A673 (cell line): Measurements from ENCODE around the gene CTNNA2. TPM values are rescaled to one million over a fixed set of nuclear protein-coding genes. Genes with fewer than 3 reads are reported as not detected.

Source experiments
- BruUV-seq: library from RNA; stranded (reverse); fragments of 400-500 nt; replicated peaks from 2 replicates; lab custom pipeline; 2021; lab: Mats Ljungman, UMichigan
- CTCF ChIA-PET: fragments of 300-600 bp; sonication (Branson Sonifier 250); formaldehyde crosslinking; loops from one replicate; lab custom pipeline; 2022; ENCODE audit warnings: antibody characterized with exemption; lab: Charles Lee
- POLR2A ChIA-PET: fragments of 300-600 bp; sonication (Branson Sonifier 250); formaldehyde crosslinking; loops from one replicate; lab custom pipeline; 2022; ENCODE audit warnings: antibody characterized with exemption; ENCODE audit not compliant: low non-redundant PET; lab: Charles Lee
- DNase-seq: peaks from one replicate; pipeline ENCODE4 v3.0.0-alpha.2; 2015; ENCODE audit warnings: low spot score
- H3K27ac ChIP-seq: fragments of 200-600 bp; sonication (generic); 2 replicates; pipeline ENCODE4 v1.5.1; 2016; ENCODE audit warnings: mixed run types, low read depth, mild to moderate bottlenecking, mixed read lengths, antibody characterized with exemption, low read length; ENCODE audit not compliant: poor library complexity, severe bottlenecking
- H3K27me3 ChIP-seq: fragments of 200-600 bp; sonication (generic); replicated peaks from 2 replicates; pipeline ENCODE4 v1.6.1; 2017; ENCODE audit warnings: mixed run types, low read depth, mild to moderate bottlenecking, mixed read lengths, antibody characterized with exemption, low read length; ENCODE audit not compliant: insufficient read depth, poor library complexity
- H3K36me3 ChIP-seq: fragments of 200-600 bp; sonication (generic); 2 replicates; pipeline ENCODE4 v1.6.1; 2016; ENCODE audit warnings: mixed run types, mild to moderate bottlenecking, mixed read lengths, antibody characterized with exemption, low read length; ENCODE audit not compliant: insufficient read depth, poor library complexity, severe bottlenecking
- H3K4me1 ChIP-seq: fragments of 200-600 bp; sonication (generic); 2 replicates; pipeline ENCODE4 v1.6.1; 2017; ENCODE audit warnings: mixed run types, mild to moderate bottlenecking, mixed read lengths, antibody characterized with exemption, low read length; ENCODE audit not compliant: insufficient read depth, poor library complexity, severe bottlenecking
- H3K4me3 ChIP-seq: fragments of 200-600 bp; sonication (generic); 2 replicates; pipeline ENCODE4 v1.5.1; 2016; ENCODE audit warnings: low read depth, mixed run types, mild to moderate bottlenecking, mixed read lengths, low read length; ENCODE audit not compliant: poor library complexity, severe bottlenecking
- H3K9me3 ChIP-seq: fragments of 200-600 bp; sonication (generic); 2 replicates; pipeline ENCODE4 v1.6.1; 2016; ENCODE audit warnings: mixed run types, low read depth, mild to moderate bottlenecking, mixed read lengths, antibody characterized with exemption, low read length; ENCODE audit not compliant: poor library complexity, severe bottlenecking
- CTCF ChIP-seq: fragments of 300-800, 200-600 bp; sonication (generic); conservative IDR thresholded peaks from 2 replicates; pipeline ENCODE4 v1.5.1; 2017; ENCODE audit warnings: low read depth, mild to moderate bottlenecking, antibody characterized with exemption, low read length, moderate library complexity, mixed read lengths
- EZH2 ChIP-seq: fragments of 200-600 bp; sonication (generic); IDR thresholded peaks from 2 replicates; pipeline ENCODE4 v1.6.1; 2017; ENCODE audit warnings: borderline replicate concordance, low read depth, mild to moderate bottlenecking, mixed read lengths, antibody characterized with exemption, low read length; ENCODE audit not compliant: poor library complexity, severe bottlenecking
- intact Hi-C: fragments of 100-400 bp; cut with micrococcal nuclease; formaldehyde crosslinking; loops from one replicate; pipeline ENCODE4 v1.10.0; 2022; ENCODE audit not compliant: unreplicated experiment
- total RNA-seq: library from RNA; stranded (reverse); gene quantifications from 2 replicates; pipeline ENCODE4 v1.2.3, GENCODE V29; 2021

CTNNA2 gene
- total RNA-seq, 1 experiment from 2014 or later, result not detected

DNA sequence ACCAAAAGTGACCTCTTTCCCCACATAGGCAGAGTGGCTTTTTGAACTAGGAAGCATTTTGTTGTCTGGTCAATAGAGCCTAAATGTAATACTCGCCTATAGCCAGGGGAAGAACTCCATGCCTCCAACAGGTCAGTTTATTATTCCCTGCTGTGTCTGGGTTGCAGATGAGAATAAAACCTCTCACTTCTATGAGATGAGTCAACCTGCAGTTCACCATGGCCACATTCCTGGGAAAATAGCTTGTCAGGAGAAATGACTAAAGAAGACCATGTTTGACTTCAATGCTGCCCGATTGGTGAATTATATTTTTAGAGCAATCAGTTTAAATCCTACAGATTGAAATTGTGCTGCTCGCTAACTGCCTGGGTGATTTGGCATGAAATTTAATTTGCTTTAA, 838.4 kb downstream of the CTNNA2 start:
- H3K27ac ChIP-seq, result no peak overlapping the region
- H3K9me3 ChIP-seq, result no peaks in the 10 kb centered on the region
- H3K4me3 ChIP-seq, result no peak overlapping the region
- TF ChIP-seq CTCF, result no peak
- TF ChIP-seq EZH2, result no peak
- intact Hi-C loops, result no loop called here
- no peaks in the 10 kb centered on the region for H3K4me1 ChIP-seq
- no TSS peak for BruUV-seq
- no peaks in the 10 kb centered on the region for H3K36me3 ChIP-seq
- POLR2A ChIA-PET, result no interaction called here
- CTCF ChIA-PET, result no interaction called here
- H3K27me3 ChIP-seq, result peaks cover 6% of the 10 kb centered on the region
- DNase-seq, result no peak

DNA sequence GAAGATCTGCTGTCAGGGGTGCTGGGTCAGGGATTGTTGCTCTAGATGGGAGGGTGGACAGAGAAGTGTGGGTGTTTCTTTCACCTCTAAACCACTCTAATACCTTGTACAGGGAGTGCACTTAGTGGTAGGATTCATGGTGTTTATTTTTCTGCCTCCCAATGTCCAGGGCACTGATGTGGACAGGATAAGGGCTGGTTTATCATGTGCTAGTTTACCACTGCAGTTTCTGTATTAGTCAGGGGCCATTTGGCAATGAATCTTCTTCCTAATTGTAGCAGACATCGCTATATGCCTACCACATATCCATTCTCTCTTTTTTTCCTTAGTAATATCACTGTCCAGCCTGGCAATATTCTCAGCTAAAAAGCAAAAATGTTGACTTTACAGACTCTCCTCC, 842.0 kb downstream of the CTNNA2 start:
- H3K27ac ChIP-seq, result no peak overlapping the region
- H3K4me1 ChIP-seq, result no peaks in the 10 kb centered on the region
- DNase-seq, result no peak
- peaks cover 6% of the 10 kb centered on the region for H3K27me3 ChIP-seq
- BruUV-seq, result no TSS peak
- no peaks in the 10 kb centered on the region for H3K36me3 ChIP-seq
- no peak overlapping the region for H3K4me3 ChIP-seq
- TF ChIP-seq EZH2, result no peak
- no peak for TF ChIP-seq CTCF
- intact Hi-C loops, result no loop called here
- POLR2A ChIA-PET, result no interaction called here
- CTCF ChIA-PET, result no interaction called here
- no peaks in the 10 kb centered on the region for H3K9me3 ChIP-seq

GRCh38 chr2:80361904-80362303, 849.1 kb downstream of the CTNNA2 start:
- BruUV-seq, result no TSS peak
- Histone ChIP-seq H3K4me3 (no peak overlapping the region), H3K36me3 (no peaks in the 10 kb centered on the region), H3K27me3 (no peaks in the 10 kb centered on the region), H3K9me3 (no peaks in the 10 kb centered on the region), H3K4me1 (peaks cover 3% of the 10 kb centered on the region), H3K27ac (no peak overlapping the region)
- DNase-seq, result no peak
- intact Hi-C loops, result no loop called here
- CTCF ChIA-PET, result no interaction called here
- TF ChIP-seq CTCF, result no peak
- TF ChIP-seq EZH2, result no peak
- POLR2A ChIA-PET, result no interaction called here
